Esophagus muscularis mucosa (tissue), 4 donors: Measurements from ENCODE around the gene COG5. TPM values are rescaled to one million over a fixed set of nuclear protein-coding genes. Genes with fewer than 3 reads are reported as not detected.

Source experiments
- DNase-seq: peaks from one replicate; pipeline ENCODE4 v3.0.0-alpha.2; 2017; ENCODE audit errors: extremely low spot score
- H3K27ac ChIP-seq, 4 donors: fragments of 200-600 bp; sonication (generic); replicated peaks in 1 of 4; 1 replicate in 3 of 4; 2 replicates in 1 of 4; pipeline ENCODE4 v1.5.1; 2016 to 2019; ENCODE audit warnings: mild to moderate bottlenecking in 1 of 4
- H3K27me3 ChIP-seq, 4 donors: fragments of 200-600 bp; sonication (generic); one replicate each; pipeline versions ENCODE4 v1.5.1 to v1.6.0; 2016 to 2019
- H3K36me3 ChIP-seq, 4 donors: fragments of 200-600 bp; sonication (generic); one replicate each; pipeline ENCODE4 v1.5.1; 2016 to 2019
- H3K4me1 ChIP-seq, 4 donors: fragments of 200-600 bp; sonication (generic); one replicate each; pipeline ENCODE4 v1.5.1; 2016 to 2019
- H3K4me3 ChIP-seq, 4 donors: fragments of 200-600 bp; sonication (generic); 1 replicate in 2 of 4; 2 replicates in 2 of 4; pipeline ENCODE4 v1.5.1; 2016 to 2019; ENCODE audit warnings: mild to moderate bottlenecking in 4 of 4, moderate library complexity in 1 of 4
- H3K9me3 ChIP-seq, 4 donors: fragments of 200-600 bp; sonication (generic); 1 replicate in 3 of 4; 2 replicates in 1 of 4; pipeline ENCODE4 v1.5.1; 2016 to 2019
- EP300 ChIP-seq: sonication (generic); formaldehyde crosslinking; IDR thresholded peaks from one replicate; pipeline ENCODE4 v1.6.1; 2017; ENCODE audit warnings: antibody characterized with exemption
- POLR2A ChIP-seq: fragments of 450-650 bp; IDR thresholded peaks from one replicate; pipeline ENCODE4 v1.6.1; 2017; ENCODE audit warnings: antibody characterized with exemption, moderate library complexity, mild to moderate bottlenecking, low read depth
- POLR2AphosphoS5 ChIP-seq, 2 donors: sonication (generic); formaldehyde crosslinking; IDR thresholded peaks; one replicate each; pipeline ENCODE4 v1.6.1; 2017; ENCODE audit warnings: antibody characterized with exemption in 2 of 2
- WGBS: methylation state at CpG from one replicate; pipeline ENCODE4 v1.1.5; 2018; 5-methylcytosine and 5-hydroxymethylcytosine counted together
- intact Hi-C: fragments of 100-400 bp; cut with DNase I; formaldehyde crosslinking; loops from one replicate; pipeline ENCODE4 v1.15.1; 2023
- total RNA-seq, 4 donors: library from RNA; depleted of rRNA; stranded (reverse); fragments of >200 nt; gene quantifications; one replicate each; pipeline versions ENCODE4 v1.1.0 to v1.2.1, GENCODE V29; 2016
- TF ChIP-seq, protein P1 (sequence below), 3 experiments: fragments of 200-600 bp in 2 of 3; fragments of 450-650 bp in 1 of 3; sonication (generic) in 2 of 3; IDR thresholded peaks; one replicate each; pipeline ENCODE4 v1.5.1; 2017 to 2019; ENCODE audit warnings: antibody characterized with exemption in 3 of 3, mild to moderate bottlenecking in 2 of 3, moderate library complexity in 1 of 3

The COG5 gene
- total RNA-seq, 4 donors from 2014 or later: 20.3 to 33.4 (median 24.9) TPM

- H3K27ac ChIP-seq: peak overlapping the region; percentile 92 to 96 (median 94)
- H3K9me3 ChIP-seq: no peaks in the 10 kb centered on the region
- H3K4me3 ChIP-seq: peak overlapping the region; percentile 90 to 97 (median 94)
- TF ChIP-seq POLR2AphosphoS5 (IDR thresholded peaks at IDR 0.05) (no peak), POLR2A (no peak), EP300 (no peak)
- TF ChIP-seq, protein P1, sequence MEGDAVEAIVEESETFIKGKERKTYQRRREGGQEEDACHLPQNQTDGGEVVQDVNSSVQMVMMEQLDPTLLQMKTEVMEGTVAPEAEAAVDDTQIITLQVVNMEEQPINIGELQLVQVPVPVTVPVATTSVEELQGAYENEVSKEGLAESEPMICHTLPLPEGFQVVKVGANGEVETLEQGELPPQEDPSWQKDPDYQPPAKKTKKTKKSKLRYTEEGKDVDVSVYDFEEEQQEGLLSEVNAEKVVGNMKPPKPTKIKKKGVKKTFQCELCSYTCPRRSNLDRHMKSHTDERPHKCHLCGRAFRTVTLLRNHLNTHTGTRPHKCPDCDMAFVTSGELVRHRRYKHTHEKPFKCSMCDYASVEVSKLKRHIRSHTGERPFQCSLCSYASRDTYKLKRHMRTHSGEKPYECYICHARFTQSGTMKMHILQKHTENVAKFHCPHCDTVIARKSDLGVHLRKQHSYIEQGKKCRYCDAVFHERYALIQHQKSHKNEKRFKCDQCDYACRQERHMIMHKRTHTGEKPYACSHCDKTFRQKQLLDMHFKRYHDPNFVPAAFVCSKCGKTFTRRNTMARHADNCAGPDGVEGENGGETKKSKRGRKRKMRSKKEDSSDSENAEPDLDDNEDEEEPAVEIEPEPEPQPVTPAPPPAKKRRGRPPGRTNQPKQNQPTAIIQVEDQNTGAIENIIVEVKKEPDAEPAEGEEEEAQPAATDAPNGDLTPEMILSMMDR (IDR thresholded peaks at IDR 0.05): no peak
- no peaks in the 10 kb centered on the region for H3K36me3 ChIP-seq
- peaks cover 30 to 53% (median 44%) of the 10 kb centered on the region in 4 donors for H3K4me1 ChIP-seq
- no peaks in the 10 kb centered on the region for H3K27me3 ChIP-seq
- peak; percentile 92 for DNase-seq
- intact Hi-C loops: loop anchor here (10.0 kb wide), 2 partner anchors 162 to 312 kb away; no protein-coding TSS in a partner anchor
- WGBS: 9% methylated on average over 17 of the region's 21 CpGs
These were observed 492 bp downstream of the COG5 start for GRCh38 chr7:107563081-107563774.

- intact Hi-C loops: loop anchor here (10.0 kb wide), 2 partner anchors 164 to 314 kb away; no protein-coding TSS in a partner anchor
- Histone ChIP-seq H3K27ac (no peak overlapping the region), H3K9me3 (no peaks in the 10 kb centered on the region), H3K4me3 (no peak overlapping the region), H3K4me1 (peaks cover 30 to 53% (median 44%) of the 10 kb centered on the region in 4 donors), H3K36me3 (peaks cover 0 to 19% (median 9%) of the 10 kb centered on the region in 4 donors), H3K27me3 (no peaks in the 10 kb centered on the region)
- 73% methylated on average over 6 of the region's 6 CpGs for WGBS
- TF ChIP-seq POLR2AphosphoS5 (IDR thresholded peaks at IDR 0.05): no peak
- no peak for TF ChIP-seq EP300
- TF ChIP-seq, protein P1 (IDR thresholded peaks at IDR 0.05): no peak
- no peak for TF ChIP-seq POLR2A
- DNase-seq: no peak
These were observed 2.7 kb downstream of the COG5 start for GRCh38 chr7:107560898-107561516.

- intact Hi-C loops: loop anchor here (10.0 kb wide), 2 partner anchors 165 to 315 kb away; no protein-coding TSS in a partner anchor
- no peaks in the 10 kb centered on the region for H3K9me3 ChIP-seq
- H3K27me3 ChIP-seq: no peaks in the 10 kb centered on the region
- no peak overlapping the region for H3K4me3 ChIP-seq
- no peak for DNase-seq
- TF ChIP-seq POLR2A (no peak), POLR2AphosphoS5 (IDR thresholded peaks at IDR 0.05) (no peak), EP300 (no peak)
- TF ChIP-seq, protein P1 (IDR thresholded peaks at IDR 0.05): no peak
- peak overlapping the region in 1 of 4 donors; percentile 36 for H3K27ac ChIP-seq
- WGBS: 67% methylated on average over 2 of the region's 2 CpGs
- peaks cover 28 to 44% (median 37%) of the 10 kb centered on the region in 4 donors for H3K4me1 ChIP-seq
- peaks cover 0 to 30% (median 15%) of the 10 kb centered on the region in 4 donors for H3K36me3 ChIP-seq
These were observed 3.9 kb downstream of the COG5 start for GRCh38 chr7:107559864-107560263.

GRCh38 chr7:107555893-107556292 is 7.8 kb downstream of the COG5 start:
- no peak overlapping the region for H3K4me3 ChIP-seq
- intact Hi-C loops: no loop called here
- 88% methylated on average over 3 of the region's 3 CpGs for WGBS
- H3K27ac ChIP-seq: no peak overlapping the region
- DNase-seq: no peak
- peaks cover 10 to 58% (median 33%) of the 10 kb centered on the region in 4 donors for H3K36me3 ChIP-seq
- H3K4me1 ChIP-seq: peaks cover 11 to 16% (median 14%) of the 10 kb centered on the region in 4 donors
- TF ChIP-seq POLR2AphosphoS5 (IDR thresholded peaks at IDR 0.05) (no peak), POLR2A (no peak), EP300 (no peak)
- TF ChIP-seq, protein P1 (IDR thresholded peaks at IDR 0.05): no peak
- no peaks in the 10 kb centered on the region for H3K9me3 ChIP-seq
- H3K27me3 ChIP-seq: no peaks in the 10 kb centered on the region
